ENCODE data around the gene L3MBTL4. TPM values are rescaled to one million over a fixed set of nuclear protein-coding genes. Genes with fewer than 3 reads are reported as not detected.

The L3MBTL4 gene
- total and polyA plus RNA-seq, 10 of the 15 experiments (the other 5 are each of a cell fraction or from before 2014, with no cell fraction given): 1.3 to 8.7 (median 3.8) TPM

DNA sequence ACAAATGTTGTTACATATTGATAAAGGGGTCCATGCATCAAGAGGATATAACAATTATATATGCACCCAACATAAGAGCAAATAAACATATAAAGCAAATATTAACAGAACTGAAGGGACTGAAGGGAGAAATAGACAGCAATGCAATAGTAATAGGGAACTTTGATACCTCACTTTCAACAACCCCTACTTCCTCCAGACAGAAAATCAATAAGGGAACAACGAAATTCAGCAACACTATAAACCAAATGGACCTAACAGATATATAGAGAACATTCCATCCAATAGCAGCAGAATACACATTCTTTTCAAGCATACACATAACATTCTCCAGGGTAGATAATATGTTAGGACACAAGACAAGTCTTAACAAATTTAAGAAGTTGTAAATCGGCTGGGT, 71.7 kb downstream of the L3MBTL4 start:
- FAIRE-seq: peak; percentile 85
- DNase-seq (ENCODE audit: low read depth, low spot score): no peak
- no TSS peak for BruUV-seq (replicated peaks)
- CTCF ChIA-PET: no interaction called here
- TF ChIP-seq BHLHE40 (IDR thresholded peaks at IDR 0.05; ENCODE audit: borderline replicate concordance in 1 of 2, low read depth in 2 of 2, low read length in 1 of 2): no peak
- no peak for TF ChIP-seq NFYA (IDR thresholded peaks at IDR 0.05; ENCODE audit: borderline replicate concordance, low read depth, low read length)
- no peak for TF ChIP-seq ZNF622 (IDR thresholded peaks at IDR 0.05)
- no peak for TF ChIP-seq NFYB (IDR thresholded peaks at IDR 0.05; ENCODE audit: insufficient read depth, low read depth, low read length)
- TF ChIP-seq POLR2A (IDR thresholded peaks at IDR 0.05; ENCODE audit: low read depth, low read length): no peak
- no peak for TF ChIP-seq MEF2B (IDR thresholded peaks at IDR 0.05; ENCODE audit: partially characterized antibody, poor library complexity, severe bottlenecking)
- no peak for TF ChIP-seq ATF7 (IDR thresholded peaks at IDR 0.05; ENCODE audit: low read depth)
- no peak for TF ChIP-seq RAD21 (IDR thresholded peaks at IDR 0.05; ENCODE audit: insufficient read depth, low read depth, low read length)
- no peak for TF ChIP-seq RAD51 (IDR thresholded peaks at IDR 0.05)
- no peak for TF ChIP-seq CBX3 (IDR thresholded peaks at IDR 0.05; ENCODE audit: borderline replicate concordance, low read depth)
- no peak overlapping the region for H3K27ac ChIP-seq (ENCODE audit: control insufficient read depth, insufficient read depth)
- SMC1A ChIA-PET (ENCODE audit: uncharacterized antibody, unreplicated experiment): interaction anchor here (1.1 kb wide), 1 partner anchor 15 kb away, joined by 3 read pairs; no protein-coding TSS in a partner anchor
- H4K20me1 ChIP-seq (ENCODE audit: control insufficient read depth, insufficient read depth): no peaks in the 10 kb centered on the region
- H3K27me3 ChIP-seq (replicated peaks in 1 of 2; ENCODE audit: control insufficient read depth in 2 of 2, insufficient read depth in 2 of 2, low read length in 1 of 2): no peaks in the 10 kb centered on the region
- H3K4me3 ChIP-seq: no peak overlapping the region
- H2AFZ ChIP-seq (ENCODE audit: control insufficient read depth, low read depth, low read length): no peak overlapping the region
- in situ Hi-C loops (cut with MboI) (no loop called here), intact Hi-C loops (cut with micrococcal nuclease; ENCODE audit: unreplicated experiment) (no loop called here)
- no peaks in the 10 kb centered on the region for H3K79me2 ChIP-seq (ENCODE audit: control insufficient read depth, insufficient read depth, low read length)
- H3K36me3 ChIP-seq (ENCODE audit: control insufficient read depth in 2 of 2, insufficient read depth in 2 of 2, low read length in 1 of 2): no peaks in the 10 kb centered on the region
- H3K9ac ChIP-seq (ENCODE audit: control insufficient read depth, insufficient read depth, low read length): no peak overlapping the region
- no peak overlapping the region for H3K4me2 ChIP-seq (ENCODE audit: control insufficient read depth, insufficient read depth)
- ATAC-seq: no peak
- no peaks in the 10 kb centered on the region for H3K4me1 ChIP-seq (ENCODE audit: control insufficient read depth, insufficient read depth, low read length)
- POLR2A ChIA-PET: no interaction called here
- WGBS (ENCODE audit: insufficient coverage, insufficient replicate concordance, low lambda C conversion rate, missing lambda C conversion rate): 76% methylated on average over 2 of the region's 2 CpGs
- RAD21 ChIA-PET (ENCODE audit: unreplicated experiment): interaction anchor here (0.7 kb wide), 1 partner anchor 45 kb away, joined by 3 read pairs; no protein-coding TSS in a partner anchor
- peaks cover 9% of the 10 kb centered on the region for H3K9me3 ChIP-seq (replicated peaks; ENCODE audit: control insufficient read depth, insufficient read depth, low read length)

DNA sequence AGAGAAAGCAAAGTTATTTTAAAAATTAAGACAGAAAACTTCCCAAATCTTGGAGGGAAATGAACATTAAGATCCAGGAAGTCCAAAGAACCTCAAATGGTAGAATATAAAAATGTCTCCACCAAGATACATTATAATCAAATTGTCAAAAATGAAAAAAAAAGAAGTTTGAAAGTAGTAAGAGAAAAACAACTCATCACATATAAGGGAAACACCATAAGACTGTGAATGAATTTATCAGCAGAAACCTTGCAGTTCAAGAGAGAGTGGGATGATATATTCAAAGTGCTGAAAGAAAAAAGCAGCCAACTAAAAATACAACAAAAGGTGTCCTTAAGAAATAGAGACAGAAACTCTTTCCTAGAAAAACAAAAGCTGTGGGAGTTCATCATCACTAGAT, 73.0 kb downstream of the L3MBTL4 start:
- in situ Hi-C loops (cut with MboI): no loop called here
- no peak for ATAC-seq
- POLR2A ChIA-PET: no interaction called here
- TF ChIP-seq KAT2A (conservative IDR thresholded peaks at IDR 0.05; ENCODE audit: control insufficient read depth, low read depth, low read length) (no peak), CBX3 (IDR thresholded peaks at IDR 0.05; ENCODE audit: borderline replicate concordance, low read depth) (no peak), BACH1 (IDR thresholded peaks at IDR 0.05; ENCODE audit: borderline replicate concordance) (no peak), NFIC (IDR thresholded peaks at IDR 0.05; ENCODE audit: low read depth, low read length) (no peak), ZNF622 (IDR thresholded peaks at IDR 0.05) (no peak), SIN3A (IDR thresholded peaks at IDR 0.05; ENCODE audit: low read depth, low read length) (no peak), MEF2B (IDR thresholded peaks at IDR 0.05; ENCODE audit: partially characterized antibody, poor library complexity, severe bottlenecking) (no peak), CBFB (IDR thresholded peaks at IDR 0.05; ENCODE audit: low read depth) (no peak), GATAD2B (conservative IDR thresholded peaks at IDR 0.05; ENCODE audit: low read depth) (no peak), SPI1 (IDR thresholded peaks at IDR 0.05; ENCODE audit: borderline replicate concordance, insufficient read depth, low read depth, low read length) (no peak), BRCA1 (IDR thresholded peaks at IDR 0.05; ENCODE audit: low read depth, low read length) (no peak), TCF7 (IDR thresholded peaks at IDR 0.05; ENCODE audit: borderline replicate concordance) (no peak)

More for the DNA sequence above, 73.0 kb downstream of the L3MBTL4 start:
- no peaks in the 10 kb centered on the region for H4K20me1 ChIP-seq (ENCODE audit: control insufficient read depth, insufficient read depth)
- DNase-seq (ENCODE audit: low read depth, low spot score) (no peak), FAIRE-seq (no peak)
- no peaks in the 10 kb centered on the region for H3K36me3 ChIP-seq (ENCODE audit: control insufficient read depth in 2 of 2, insufficient read depth in 2 of 2, low read length in 1 of 2)
- H3K9ac ChIP-seq (ENCODE audit: control insufficient read depth, insufficient read depth, low read length): no peak overlapping the region
- H3K4me1 ChIP-seq (ENCODE audit: control insufficient read depth, insufficient read depth, low read length): no peaks in the 10 kb centered on the region
- BruUV-seq (replicated peaks): no TSS peak
- ChIA-PET CTCF (no interaction called here), SMC1A (ENCODE audit: uncharacterized antibody, unreplicated experiment) (interaction anchor here (1.1 kb wide), 1 partner anchor 16 kb away, joined by 3 read pairs; no protein-coding TSS in a partner anchor), RAD21 (ENCODE audit: unreplicated experiment) (no interaction called here)
- H3K4me2 ChIP-seq (ENCODE audit: control insufficient read depth, insufficient read depth): no peak overlapping the region
- H3K9me3 ChIP-seq (replicated peaks; ENCODE audit: control insufficient read depth, insufficient read depth, low read length): peaks cover 9% of the 10 kb centered on the region
- H3K79me2 ChIP-seq (ENCODE audit: control insufficient read depth, insufficient read depth, low read length): no peaks in the 10 kb centered on the region
- intact Hi-C loops (cut with micrococcal nuclease; ENCODE audit: unreplicated experiment): no loop called here
- H2AFZ ChIP-seq (ENCODE audit: control insufficient read depth, low read depth, low read length): no peak overlapping the region
- H3K27me3 ChIP-seq (replicated peaks in 1 of 2; ENCODE audit: control insufficient read depth in 2 of 2, insufficient read depth in 2 of 2, low read length in 1 of 2): no peaks in the 10 kb centered on the region
- no peak overlapping the region for H3K4me3 ChIP-seq
- H3K27ac ChIP-seq (ENCODE audit: control insufficient read depth, insufficient read depth): no peak overlapping the region
